ENCODE data around the gene TARP.

TARP gene

DNA sequence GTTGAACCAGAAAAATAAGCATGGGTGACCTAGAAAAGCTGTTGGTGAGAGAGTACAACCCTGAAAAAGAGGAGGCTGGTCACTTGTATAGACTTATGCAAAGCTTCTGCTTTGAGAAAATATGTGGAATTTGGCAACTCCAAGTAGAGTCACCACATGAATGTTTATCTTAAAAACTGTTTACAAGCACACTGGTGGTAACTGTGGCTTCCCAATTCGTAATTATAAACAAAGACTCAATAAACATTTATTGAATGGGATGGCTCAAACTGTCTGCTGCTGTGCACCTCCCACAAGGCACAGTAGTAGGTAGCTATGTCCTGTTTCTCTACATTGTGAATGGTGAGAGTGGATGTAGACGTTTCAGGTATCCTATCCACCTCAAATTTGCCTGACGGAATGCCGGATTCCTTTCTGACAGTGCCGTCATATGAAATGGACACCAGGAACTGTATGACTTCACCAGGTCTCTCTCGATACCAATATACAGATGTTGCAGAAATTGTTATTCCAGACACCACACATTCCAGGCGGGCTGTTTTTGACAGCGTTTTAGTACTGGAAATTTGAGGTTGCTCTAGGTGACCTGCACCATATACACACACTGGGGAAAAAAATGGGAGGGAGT, 43.4 kb upstream of the TARP start:
- Histone ChIP-seq H3K27me3 (no peaks in the 10 kb centered on the region), H3K9me3 (ENCODE audit: low read depth) (no peaks in the 10 kb centered on the region), H3K27ac (no peak overlapping the region), H2AFZ (replicated peaks) (no peak overlapping the region), H3K4me2 (no peak overlapping the region), H3F3A (ENCODE audit: low read depth) (no peaks in the 10 kb centered on the region), H3K36me3 (no peaks in the 10 kb centered on the region), H3K4me1 (no peaks in the 10 kb centered on the region), H3K4me3 (no peak overlapping the region), H3K79me2 (ENCODE audit: low read depth) (no peaks in the 10 kb centered on the region), H3K9ac (no peak overlapping the region), H4K20me1 (ENCODE audit: low read depth) (no peaks in the 10 kb centered on the region)
- Mint-ChIP-seq H3K4me1 (peaks cover 3% of the 10 kb centered on the region), H3K9me3 (no peaks in the 10 kb centered on the region), H3K27me3 (ENCODE audit: insufficient read depth, low read depth) (no peaks in the 10 kb centered on the region), H3K27ac (no peak overlapping the region), H3K36me3 (no peaks in the 10 kb centered on the region), H3K4me3 (no peak overlapping the region)
- DNase-seq (ENCODE audit: low spot score): no peak
- TF ChIP-seq EZH2 (IDR thresholded peaks at IDR 0.05): no peak
- no peak for TF ChIP-seq EZH2phosphoT487 (IDR thresholded peaks at IDR 0.05)

DNA sequence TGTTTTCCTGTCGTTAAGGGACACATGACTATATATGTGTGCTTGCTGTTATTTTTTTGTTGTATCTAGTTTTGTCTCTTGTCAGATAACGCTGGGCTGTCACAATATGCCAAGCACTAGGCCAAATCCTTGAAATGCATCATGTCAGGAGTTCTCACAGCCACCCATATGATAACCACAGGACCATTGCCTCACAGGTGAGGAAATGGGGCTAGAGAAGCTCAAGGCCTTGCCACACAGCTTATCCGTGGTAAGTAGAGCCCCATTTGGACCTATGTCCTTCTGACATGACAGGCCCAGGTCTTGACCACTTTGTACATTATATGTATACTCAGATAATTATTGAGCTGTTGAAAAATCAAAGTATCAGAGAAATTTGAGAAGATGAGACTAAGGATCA, 42.0 kb upstream of the TARP start:
- Histone ChIP-seq H3K27me3 (no peaks in the 10 kb centered on the region), H3K4me3 (no peak overlapping the region), H2AFZ (replicated peaks) (no peak overlapping the region), H3F3A (ENCODE audit: low read depth) (no peaks in the 10 kb centered on the region), H3K79me2 (ENCODE audit: low read depth) (no peaks in the 10 kb centered on the region), H3K4me1 (no peaks in the 10 kb centered on the region), H3K9ac (no peak overlapping the region), H3K27ac (no peak overlapping the region), H3K4me2 (no peak overlapping the region), H4K20me1 (ENCODE audit: low read depth) (no peaks in the 10 kb centered on the region), H3K9me3 (ENCODE audit: low read depth) (no peaks in the 10 kb centered on the region), H3K36me3 (no peaks in the 10 kb centered on the region)
- DNase-seq (ENCODE audit: low spot score): no peak
- Mint-ChIP-seq H3K4me1 (no peaks in the 10 kb centered on the region), H3K4me3 (no peak overlapping the region), H3K27ac (no peak overlapping the region), H3K9me3 (no peaks in the 10 kb centered on the region), H3K27me3 (ENCODE audit: insufficient read depth, low read depth) (no peaks in the 10 kb centered on the region), H3K36me3 (no peaks in the 10 kb centered on the region)
- TF ChIP-seq, protein P1, sequence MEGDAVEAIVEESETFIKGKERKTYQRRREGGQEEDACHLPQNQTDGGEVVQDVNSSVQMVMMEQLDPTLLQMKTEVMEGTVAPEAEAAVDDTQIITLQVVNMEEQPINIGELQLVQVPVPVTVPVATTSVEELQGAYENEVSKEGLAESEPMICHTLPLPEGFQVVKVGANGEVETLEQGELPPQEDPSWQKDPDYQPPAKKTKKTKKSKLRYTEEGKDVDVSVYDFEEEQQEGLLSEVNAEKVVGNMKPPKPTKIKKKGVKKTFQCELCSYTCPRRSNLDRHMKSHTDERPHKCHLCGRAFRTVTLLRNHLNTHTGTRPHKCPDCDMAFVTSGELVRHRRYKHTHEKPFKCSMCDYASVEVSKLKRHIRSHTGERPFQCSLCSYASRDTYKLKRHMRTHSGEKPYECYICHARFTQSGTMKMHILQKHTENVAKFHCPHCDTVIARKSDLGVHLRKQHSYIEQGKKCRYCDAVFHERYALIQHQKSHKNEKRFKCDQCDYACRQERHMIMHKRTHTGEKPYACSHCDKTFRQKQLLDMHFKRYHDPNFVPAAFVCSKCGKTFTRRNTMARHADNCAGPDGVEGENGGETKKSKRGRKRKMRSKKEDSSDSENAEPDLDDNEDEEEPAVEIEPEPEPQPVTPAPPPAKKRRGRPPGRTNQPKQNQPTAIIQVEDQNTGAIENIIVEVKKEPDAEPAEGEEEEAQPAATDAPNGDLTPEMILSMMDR (IDR thresholded peaks at IDR 0.05): no peak

DNA sequence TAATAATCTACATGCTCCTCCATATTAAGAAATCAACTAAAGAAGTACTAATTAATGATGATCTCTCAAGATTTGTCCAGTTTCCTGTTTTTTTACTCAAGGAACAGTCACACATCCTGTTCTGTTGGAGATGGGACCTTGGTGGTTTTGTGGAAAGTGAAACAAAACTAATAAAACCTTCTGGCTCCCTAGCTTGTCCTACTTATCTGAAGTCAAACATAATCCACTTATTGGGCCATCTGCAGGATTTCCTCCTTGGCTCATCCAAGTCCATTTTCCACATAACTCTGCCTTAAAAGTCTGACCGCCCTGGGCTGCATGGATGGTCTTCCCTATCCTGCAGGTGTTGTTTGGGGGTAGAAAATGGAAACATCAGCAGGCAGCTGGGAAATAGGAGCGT, 39.4 kb upstream of the TARP start:
- Histone ChIP-seq H3K27ac (no peak overlapping the region), H3K4me1 (no peaks in the 10 kb centered on the region), H3K9ac (no peak overlapping the region), H3K79me2 (ENCODE audit: low read depth) (no peaks in the 10 kb centered on the region), H3K36me3 (no peaks in the 10 kb centered on the region), H4K20me1 (ENCODE audit: low read depth) (no peaks in the 10 kb centered on the region), H3K4me3 (no peak overlapping the region), H3K4me2 (no peak overlapping the region), H3F3A (ENCODE audit: low read depth) (no peaks in the 10 kb centered on the region), H3K27me3 (no peaks in the 10 kb centered on the region), H3K9me3 (ENCODE audit: low read depth) (no peaks in the 10 kb centered on the region), H2AFZ (replicated peaks) (no peak overlapping the region)
- no peak overlapping the region for H3K27ac Mint-ChIP-seq
- no peaks in the 10 kb centered on the region for H3K27me3 Mint-ChIP-seq (ENCODE audit: insufficient read depth, low read depth)
- no peaks in the 10 kb centered on the region for H3K4me1 Mint-ChIP-seq
- no peak for TF ChIP-seq EZH2phosphoT487 (IDR thresholded peaks at IDR 0.05)
- no peak for TF ChIP-seq EZH2 (IDR thresholded peaks at IDR 0.05)
- TF ChIP-seq, protein P1 (IDR thresholded peaks at IDR 0.05): no peak
- no peaks in the 10 kb centered on the region for H3K9me3 Mint-ChIP-seq
- no peak overlapping the region for H3K4me3 Mint-ChIP-seq
- DNase-seq (ENCODE audit: low spot score): no peak
- no peaks in the 10 kb centered on the region for H3K36me3 Mint-ChIP-seq

DNA sequence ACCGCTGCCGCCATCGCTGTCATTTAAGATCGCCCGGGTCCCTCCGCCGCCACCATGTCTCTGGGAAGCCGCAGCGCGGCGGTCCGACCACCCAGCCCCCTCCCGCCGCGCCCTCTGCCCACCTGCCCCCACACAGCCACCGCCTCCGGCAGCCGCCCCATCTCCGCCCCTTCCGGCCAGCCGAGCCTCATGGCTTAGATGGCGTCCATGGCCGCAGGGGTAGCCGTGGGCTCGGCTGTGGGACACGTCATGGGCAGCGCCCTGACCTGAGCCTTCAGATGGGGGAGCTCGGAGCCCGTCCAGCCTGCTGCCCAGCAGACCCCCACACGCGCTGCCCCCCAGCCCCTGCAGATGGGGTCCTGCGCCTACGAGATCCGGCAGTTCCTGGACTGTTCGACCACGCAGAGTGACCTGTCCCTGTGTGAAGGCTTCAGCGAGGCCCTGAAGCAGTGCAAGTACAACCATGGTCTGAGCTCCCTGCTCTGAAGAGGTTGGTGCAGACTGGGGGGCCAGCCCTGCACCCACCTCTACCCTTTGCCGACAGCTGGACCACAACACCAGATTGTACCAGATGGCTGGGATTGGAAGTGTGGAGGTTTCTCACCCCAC, 38.0 kb upstream of the TARP start:
- no peak overlapping the region for H3K27ac ChIP-seq

More for the DNA sequence above, 38.0 kb upstream of the TARP start:
- H3K27me3 ChIP-seq: no peaks in the 10 kb centered on the region
- no peak overlapping the region for H3K9ac ChIP-seq
- no peaks in the 10 kb centered on the region for H3K36me3 ChIP-seq
- H2AFZ ChIP-seq (replicated peaks): no peak overlapping the region
- no peaks in the 10 kb centered on the region for H3K36me3 Mint-ChIP-seq
- H3K4me3 ChIP-seq: no peak overlapping the region
- no peak overlapping the region for H3K4me2 ChIP-seq
- no peaks in the 10 kb centered on the region for H3K9me3 Mint-ChIP-seq
- no peaks in the 10 kb centered on the region for H3F3A ChIP-seq (ENCODE audit: low read depth)
- H3K9me3 ChIP-seq (ENCODE audit: low read depth): no peaks in the 10 kb centered on the region
- H3K4me1 Mint-ChIP-seq: no peaks in the 10 kb centered on the region
- H3K4me1 ChIP-seq: no peaks in the 10 kb centered on the region
- no peak for TF ChIP-seq EZH2 (IDR thresholded peaks at IDR 0.05)
- no peak for TF ChIP-seq EZH2phosphoT487 (IDR thresholded peaks at IDR 0.05)
- TF ChIP-seq, protein P1 (IDR thresholded peaks at IDR 0.05): no peak
- H3K79me2 ChIP-seq (ENCODE audit: low read depth): no peaks in the 10 kb centered on the region
- DNase-seq (ENCODE audit: low spot score): no peak
- H3K27ac Mint-ChIP-seq: no peak overlapping the region
- no peaks in the 10 kb centered on the region for H4K20me1 ChIP-seq (ENCODE audit: low read depth)
- H3K27me3 Mint-ChIP-seq (ENCODE audit: insufficient read depth, low read depth): no peaks in the 10 kb centered on the region
- no peak overlapping the region for H3K4me3 Mint-ChIP-seq
